HCT116 (cell line): ENCODE measurements around the gene STAT6. TPM values are rescaled to one million over a fixed set of nuclear protein-coding genes. Genes with fewer than 3 reads are reported as not detected.

Source experiments
- ATAC-seq: fragments of 200-7000 bp; cut with Tn5 transposase; 2 replicates; pipeline ENCODE4 v1.9.1; 2020; ENCODE audit warnings: mild to moderate bottlenecking, moderate library complexity
- BruUV-seq: library from RNA; stranded (reverse); fragments of 400-500 nt; replicated peaks from 2 replicates; lab custom pipeline; 2021; lab: Mats Ljungman, UMichigan
- CTCF ChIA-PET: fragments of 300-600 bp; sonication (Branson Sonifier 250); formaldehyde crosslinking; loops from one replicate; lab custom pipeline; 2021; ENCODE audit warnings: antibody characterized with exemption; lab: Charles Lee
- POLR2A ChIA-PET: fragments of 300-600, 350-600 bp; sonication (Branson Sonifier 250); formaldehyde crosslinking; loops from one replicate; lab custom pipeline; 2021; ENCODE audit warnings: antibody characterized with exemption; lab: Charles Lee
- RAD21 ChIA-PET, 2 experiments: fragments of 300-600 bp; sonication (Branson Sonifier 250); formaldehyde crosslinking; loops; one replicate each; lab custom pipeline; 2023; ENCODE audit warnings: low total read pairs in 2 of 2; ENCODE audit not compliant: uncharacterized antibody in 2 of 2, unreplicated experiment in 2 of 2, low non-redundant PET in 1 of 2; lab: Charles Lee
- DNase-seq: peaks from one replicate; pipeline ENCODE4 v3.0.0-alpha.2; 2010; ENCODE audit warnings: low read depth, low spot score
- H2AFZ ChIP-seq: fragments of 200-600 bp; shearing (Covaris generic), sonication (generic); 2 replicates; pipeline ENCODE4 v1.6.1; 2017; ENCODE audit warnings: low read depth, mixed run types, mixed read lengths, antibody characterized with exemption, low read length; ENCODE audit not compliant: poor library complexity, severe bottlenecking
- H3K27ac ChIP-seq: 2 replicates; pipeline ENCODE4 v1.5.1; 2012; ENCODE audit warnings: low read depth, low read length
- H3K27me3 ChIP-seq: fragments of 200-600 bp; sonication (generic); 2 replicates; pipeline ENCODE4 v1.6.1; 2016; ENCODE audit warnings: mixed run types, low read length, mixed read lengths; ENCODE audit not compliant: insufficient read depth
- H3K36me3 ChIP-seq, 2 experiments: fragments of 200-500 bp in 1 of 2; fragments of 200-600 bp in 1 of 2; sonication (Bioruptor generic) in 1 of 2; sonication (generic) in 1 of 2; 2 replicates each; pipeline versions ENCODE4 v1.5.1 to v1.6.1; 2014 to 2016; ENCODE audit warnings: low read length in 2 of 2, inconsistent platforms in 1 of 2, mixed read lengths in 1 of 2, mixed run types in 1 of 2; ENCODE audit not compliant: insufficient read depth in 2 of 2, control insufficient read depth in 1 of 2
- H3K4me1 ChIP-seq, 2 experiments: fragments of 200-600 bp in 1 of 2; sonication (generic) in 1 of 2; 2 replicates each; pipeline versions ENCODE4 v1.5.1 to v1.6.1; 2012 to 2017; ENCODE audit warnings: low read length in 2 of 2, inconsistent platforms in 1 of 2, mild to moderate bottlenecking in 1 of 2, mixed read lengths in 1 of 2, mixed run types in 1 of 2, moderate library complexity in 1 of 2; ENCODE audit not compliant: insufficient read depth in 2 of 2, control insufficient read depth in 1 of 2
- H3K4me2 ChIP-seq: fragments of 200-600 bp; sonication (generic); 2 replicates; pipeline ENCODE4 v1.6.1; 2017; ENCODE audit warnings: mixed run types, low read length, mixed read lengths
- H3K4me3 ChIP-seq, 2 experiments: fragments of 200-600 bp in 1 of 2; sonication (generic) in 1 of 2; replicated peaks in 1 of 2; 2 replicates each; pipeline ENCODE4 v1.5.1; 2011 to 2016; ENCODE audit warnings: low read length in 2 of 2, control low read depth in 1 of 2, low read depth in 1 of 2, mild to moderate bottlenecking in 1 of 2, mixed read lengths in 1 of 2, mixed run types in 1 of 2
- H3K79me2 ChIP-seq: fragments of 200-600 bp; sonication (generic); 2 replicates; pipeline ENCODE4 v1.6.1; 2017; ENCODE audit warnings: mild to moderate bottlenecking, mixed run types, low read length, moderate library complexity, mixed read lengths; ENCODE audit not compliant: insufficient read depth
- H3K9ac ChIP-seq: fragments of 200-600 bp; sonication (generic); 2 replicates; pipeline ENCODE4 v1.6.1; 2016; ENCODE audit warnings: low read length, mixed read lengths
- H3K9me2 ChIP-seq: fragments of 200-600 bp; sonication (generic), shearing (Covaris generic); 2 replicates; pipeline ENCODE4 v1.6.1; 2017; ENCODE audit warnings: mixed run types, mild to moderate bottlenecking, moderate library complexity; ENCODE audit not compliant: insufficient read depth
- H3K9me3 ChIP-seq, 2 experiments: fragments of 200-500 bp in 1 of 2; fragments of 200-600 bp in 1 of 2; sonication (Bioruptor generic) in 1 of 2; sonication (generic) in 1 of 2; 2 replicates each; pipeline ENCODE4 v1.6.1; 2014 to 2017; ENCODE audit warnings: low read length in 2 of 2, mixed read lengths in 2 of 2, inconsistent platforms in 1 of 2, low read depth in 1 of 2, mild to moderate bottlenecking in 1 of 2, mixed run types in 1 of 2, moderate library complexity in 1 of 2; ENCODE audit not compliant: control insufficient read depth in 1 of 2, insufficient read depth in 1 of 2
- H4K20me1 ChIP-seq: fragments of 200-600 bp; sonication (generic), shearing (Covaris generic); 2 replicates; pipeline ENCODE4 v1.6.1; 2017; ENCODE audit warnings: mixed run types, mild to moderate bottlenecking, moderate library complexity; ENCODE audit not compliant: insufficient read depth
- CBX3 ChIP-seq: IDR thresholded peaks from 2 replicates; pipeline ENCODE4 v1.6.1; 2012; ENCODE audit warnings: low read depth
- CEBPB ChIP-seq: IDR thresholded peaks from 2 replicates; pipeline ENCODE4 v1.6.1; 2012; ENCODE audit warnings: low read depth
- EGR1 ChIP-seq: IDR thresholded peaks from 2 replicates; pipeline ENCODE4 v1.6.1; 2012; ENCODE audit warnings: low read depth
- ELF1 ChIP-seq: IDR thresholded peaks from 2 replicates; pipeline ENCODE4 v1.6.1; 2012; ENCODE audit warnings: low read depth, borderline replicate concordance
- EZH2 ChIP-seq: fragments of 200-600 bp; sonication (generic); IDR thresholded peaks from 2 replicates; pipeline ENCODE4 v1.6.1; 2017; ENCODE audit warnings: antibody characterized with exemption, mixed run types
- FOSL1 ChIP-seq: IDR thresholded peaks from 2 replicates; pipeline ENCODE4 v1.6.1; 2012; ENCODE audit warnings: low read depth
- JUND ChIP-seq: IDR thresholded peaks from 2 replicates; pipeline ENCODE4 v1.6.1; 2012
- POLR2A ChIP-seq: IDR thresholded peaks from 2 replicates; pipeline ENCODE4 v1.7.0; 2011; ENCODE audit warnings: borderline replicate concordance; ENCODE audit not compliant: insufficient read depth, insufficient read length; ENCODE audit errors: extremely low read depth
- POLR2AphosphoS5 ChIP-seq: IDR thresholded peaks from 2 replicates; pipeline ENCODE4 v1.6.1; 2011; ENCODE audit warnings: mild to moderate bottlenecking, low read depth, low read length, moderate library complexity
- RAD21 ChIP-seq: IDR thresholded peaks from 2 replicates; pipeline ENCODE4 v1.6.1; 2012; ENCODE audit warnings: low read depth, mild to moderate bottlenecking
- SIN3A ChIP-seq: IDR thresholded peaks from 2 replicates; pipeline ENCODE4 v1.6.1; 2012; ENCODE audit warnings: low read depth
- SP1 ChIP-seq: IDR thresholded peaks from 2 replicates; pipeline ENCODE4 v1.6.1; 2012; ENCODE audit warnings: low read depth
- TCF7L2 ChIP-seq: IDR thresholded peaks from 2 replicates; pipeline ENCODE4 v1.7.0; 2011; ENCODE audit warnings: borderline replicate concordance, inconsistent platforms; ENCODE audit not compliant: insufficient read depth, insufficient read length; ENCODE audit errors: extremely low read depth
- YY1 ChIP-seq: IDR thresholded peaks from 2 replicates; pipeline ENCODE4 v1.6.1; 2011; ENCODE audit warnings: low read length, low read depth, moderate library complexity, mild to moderate bottlenecking; ENCODE audit not compliant: insufficient replicate concordance; ENCODE audit errors: extremely low read depth
- ZFX ChIP-seq: fragments of 450-650 bp; IDR thresholded peaks from 2 replicates; pipeline ENCODE4 v1.6.1; 2017
- ZNF274 ChIP-seq: fragments of 200-500 bp; sonication (Bioruptor generic); IDR thresholded peaks from 2 replicates; pipeline ENCODE4 v1.6.1; 2014; ENCODE audit warnings: mild to moderate bottlenecking, low read depth, low read length, inconsistent platforms
- intact Hi-C: fragments of 100-400 bp; cut with micrococcal nuclease; formaldehyde crosslinking; loops from 2 replicates; pipeline ENCODE4 v1.10.0; 2022
- total RNA-seq: library from RNA; stranded (reverse); gene quantifications from one replicate; pipeline ENCODE4 v1.2.1, GENCODE V29; 2021; ENCODE audit not compliant: unreplicated experiment
- TF ChIP-seq, protein P1 (sequence below): IDR thresholded peaks from 2 replicates; pipeline ENCODE4 v1.6.1; 2012
- TF ChIP-seq, protein P2 (sequence below): IDR thresholded peaks from 2 replicates; pipeline ENCODE4 v1.6.1; 2012
- TF ChIP-seq, protein P3 (sequence below): IDR thresholded peaks from 2 replicates; pipeline ENCODE4 v1.6.1; 2012; ENCODE audit warnings: low read depth
- TF ChIP-seq, protein P4 (sequence below), 3 experiments: fragments of 200-600 bp in 1 of 3; sonication (generic) in 1 of 3; IDR thresholded peaks in 2 of 3; conservative IDR thresholded peaks in 1 of 3; 2 replicates each; pipeline ENCODE4 v1.5.1; 2012 to 2017; ENCODE audit warnings: low read depth in 2 of 3, low read length in 2 of 3, antibody characterized with exemption in 1 of 3, borderline replicate concordance in 1 of 3, control low read depth in 1 of 3, mild to moderate bottlenecking in 1 of 3, mixed read lengths in 1 of 3, mixed run types in 1 of 3, moderate library complexity in 1 of 3; ENCODE audit not compliant: insufficient read depth in 1 of 3

STAT6 gene
- total RNA-seq, 1 experiment from 2014 or later, result 78.5 TPM

- no peaks in the 10 kb centered on the region for H3K27me3 ChIP-seq
- CTCF ChIA-PET, result no interaction called here
- BruUV-seq, result no TSS peak
- H3K4me2 ChIP-seq, result no peak within 1 kb of the TSS
- H3K4me1 ChIP-seq, result no peaks in the 10 kb centered on the region
- DNase-seq, result no peak
- RAD21 ChIA-PET, result no interaction called here
- ATAC-seq, result no peak
- no peak within 1 kb of the TSS for H2AFZ ChIP-seq
- H3K27ac ChIP-seq, result no peak within 1 kb of the TSS
- POLR2A ChIA-PET, result no interaction called here
- intact Hi-C loops, result no loop called here
- no peak within 1 kb of the TSS for H3K4me3 ChIP-seq
- no peak within 1 kb of the TSS for H3K9ac ChIP-seq
- no peaks in the 10 kb centered on the region for H4K20me1 ChIP-seq
- TF ChIP-seq POLR2A (no peak), CBX3 (no peak), POLR2AphosphoS5 (no peak), YY1 (no peak), CEBPB (no peak), ELF1 (no peak), ZNF274 (no peak), FOSL1 (no peak), RAD21 (no peak), SIN3A (no peak), JUND (no peak), TCF7L2 (no peak), SP1 (no peak), EGR1 (no peak), EZH2 (no peak), ZFX (no peak)
- TF ChIP-seq, protein P1, sequence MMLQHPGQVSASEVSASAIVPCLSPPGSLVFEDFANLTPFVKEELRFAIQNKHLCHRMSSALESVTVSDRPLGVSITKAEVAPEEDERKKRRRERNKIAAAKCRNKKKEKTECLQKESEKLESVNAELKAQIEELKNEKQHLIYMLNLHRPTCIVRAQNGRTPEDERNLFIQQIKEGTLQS, result no peak
- TF ChIP-seq, protein P2, sequence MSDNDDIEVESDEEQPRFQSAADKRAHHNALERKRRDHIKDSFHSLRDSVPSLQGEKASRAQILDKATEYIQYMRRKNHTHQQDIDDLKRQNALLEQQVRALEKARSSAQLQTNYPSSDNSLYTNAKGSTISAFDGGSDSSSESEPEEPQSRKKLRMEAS, result no peak
- TF ChIP-seq, protein P3, sequence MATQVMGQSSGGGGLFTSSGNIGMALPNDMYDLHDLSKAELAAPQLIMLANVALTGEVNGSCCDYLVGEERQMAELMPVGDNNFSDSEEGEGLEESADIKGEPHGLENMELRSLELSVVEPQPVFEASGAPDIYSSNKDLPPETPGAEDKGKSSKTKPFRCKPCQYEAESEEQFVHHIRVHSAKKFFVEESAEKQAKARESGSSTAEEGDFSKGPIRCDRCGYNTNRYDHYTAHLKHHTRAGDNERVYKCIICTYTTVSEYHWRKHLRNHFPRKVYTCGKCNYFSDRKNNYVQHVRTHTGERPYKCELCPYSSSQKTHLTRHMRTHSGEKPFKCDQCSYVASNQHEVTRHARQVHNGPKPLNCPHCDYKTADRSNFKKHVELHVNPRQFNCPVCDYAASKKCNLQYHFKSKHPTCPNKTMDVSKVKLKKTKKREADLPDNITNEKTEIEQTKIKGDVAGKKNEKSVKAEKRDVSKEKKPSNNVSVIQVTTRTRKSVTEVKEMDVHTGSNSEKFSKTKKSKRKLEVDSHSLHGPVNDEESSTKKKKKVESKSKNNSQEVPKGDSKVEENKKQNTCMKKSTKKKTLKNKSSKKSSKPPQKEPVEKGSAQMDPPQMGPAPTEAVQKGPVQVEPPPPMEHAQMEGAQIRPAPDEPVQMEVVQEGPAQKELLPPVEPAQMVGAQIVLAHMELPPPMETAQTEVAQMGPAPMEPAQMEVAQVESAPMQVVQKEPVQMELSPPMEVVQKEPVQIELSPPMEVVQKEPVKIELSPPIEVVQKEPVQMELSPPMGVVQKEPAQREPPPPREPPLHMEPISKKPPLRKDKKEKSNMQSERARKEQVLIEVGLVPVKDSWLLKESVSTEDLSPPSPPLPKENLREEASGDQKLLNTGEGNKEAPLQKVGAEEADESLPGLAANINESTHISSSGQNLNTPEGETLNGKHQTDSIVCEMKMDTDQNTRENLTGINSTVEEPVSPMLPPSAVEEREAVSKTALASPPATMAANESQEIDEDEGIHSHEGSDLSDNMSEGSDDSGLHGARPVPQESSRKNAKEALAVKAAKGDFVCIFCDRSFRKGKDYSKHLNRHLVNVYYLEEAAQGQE, result no peak
- TF ChIP-seq, protein P4, sequence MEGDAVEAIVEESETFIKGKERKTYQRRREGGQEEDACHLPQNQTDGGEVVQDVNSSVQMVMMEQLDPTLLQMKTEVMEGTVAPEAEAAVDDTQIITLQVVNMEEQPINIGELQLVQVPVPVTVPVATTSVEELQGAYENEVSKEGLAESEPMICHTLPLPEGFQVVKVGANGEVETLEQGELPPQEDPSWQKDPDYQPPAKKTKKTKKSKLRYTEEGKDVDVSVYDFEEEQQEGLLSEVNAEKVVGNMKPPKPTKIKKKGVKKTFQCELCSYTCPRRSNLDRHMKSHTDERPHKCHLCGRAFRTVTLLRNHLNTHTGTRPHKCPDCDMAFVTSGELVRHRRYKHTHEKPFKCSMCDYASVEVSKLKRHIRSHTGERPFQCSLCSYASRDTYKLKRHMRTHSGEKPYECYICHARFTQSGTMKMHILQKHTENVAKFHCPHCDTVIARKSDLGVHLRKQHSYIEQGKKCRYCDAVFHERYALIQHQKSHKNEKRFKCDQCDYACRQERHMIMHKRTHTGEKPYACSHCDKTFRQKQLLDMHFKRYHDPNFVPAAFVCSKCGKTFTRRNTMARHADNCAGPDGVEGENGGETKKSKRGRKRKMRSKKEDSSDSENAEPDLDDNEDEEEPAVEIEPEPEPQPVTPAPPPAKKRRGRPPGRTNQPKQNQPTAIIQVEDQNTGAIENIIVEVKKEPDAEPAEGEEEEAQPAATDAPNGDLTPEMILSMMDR (IDR thresholded peaks at IDR 0.05 in 2 of 3, conservative IDR thresholded peaks at IDR 0.05 in 1 of 3; ENCODE audit: borderline replicate concordance in 1 of 3, insufficient read depth in 1 of 3, low read depth in 2 of 3, low read length in 2 of 3), result no peak
- H3K9me2 ChIP-seq, result no peaks in the 10 kb centered on the region
- H3K36me3 ChIP-seq, result peaks cover 0 to 14% of the 10 kb centered on the region in 2 experiments; a peak in 2 of 4 replicates
- no peaks in the 10 kb centered on the region for H3K9me3 ChIP-seq
- H3K79me2 ChIP-seq, result no peaks in the 10 kb centered on the region
These were observed 36.1 kb upstream of the STAT6 start, which contains the start of gene LRP1-AS for GRCh38 chr12:57146961-57147944. Gene LRP1-AS (minus strand): TSS chr12:57147619.
